ENCODE measurements around the gene CRBN. TPM values are rescaled to one million over a fixed set of nuclear protein-coding genes. Genes with fewer than 3 reads are reported as not detected.

CRBN gene
- total RNA-seq, 1 donor from 2014 or later = 52.6 TPM

GRCh38 chr3:3129579-3129978, 49.9 kb downstream of the CRBN start:
- Mint-ChIP-seq H3K4me3 (ENCODE audit: unreplicated experiment) (no peak overlapping the region), H3K36me3 (ENCODE audit: unreplicated experiment) (no peaks in the 10 kb centered on the region), H3K9me3 (ENCODE audit: unreplicated experiment) (peaks cover 12% of the 10 kb centered on the region), H3K27ac (ENCODE audit: unreplicated experiment) (no peak overlapping the region), H3K4me1 (ENCODE audit: low read depth, unreplicated experiment) (peaks cover 2% of the 10 kb centered on the region), H3K27me3 (ENCODE audit: unreplicated experiment) (peaks cover 12% of the 10 kb centered on the region)
- no peak for TF ChIP-seq CTCF (IDR thresholded peaks at IDR 0.05; ENCODE audit: partially characterized antibody, unreplicated experiment)
- DNase-seq = no peak

- Mint-ChIP-seq H3K27me3 (ENCODE audit: unreplicated experiment) (peaks cover 12% of the 10 kb centered on the region), H3K9me3 (ENCODE audit: unreplicated experiment) (peaks cover 12% of the 10 kb centered on the region), H3K36me3 (ENCODE audit: unreplicated experiment) (no peaks in the 10 kb centered on the region), H3K4me3 (ENCODE audit: unreplicated experiment) (peak overlapping the region; percentile 94), H3K4me1 (ENCODE audit: low read depth, unreplicated experiment) (peaks cover 2% of the 10 kb centered on the region), H3K27ac (ENCODE audit: unreplicated experiment) (peak overlapping the region; percentile 91)
- DNase-seq = no peak
- no peak for TF ChIP-seq CTCF (IDR thresholded peaks at IDR 0.05; ENCODE audit: partially characterized antibody, unreplicated experiment)
These were observed 52.0 kb downstream of the CRBN start for GRCh38 chr3:3127432-3128010.

- H3K27me3 Mint-ChIP-seq (ENCODE audit: unreplicated experiment) = peaks cover 12% of the 10 kb centered on the region
- TF ChIP-seq CTCF (IDR thresholded peaks at IDR 0.05; ENCODE audit: partially characterized antibody, unreplicated experiment) = no peak
- peak; percentile 98 for DNase-seq
- no peaks in the 10 kb centered on the region for H3K36me3 Mint-ChIP-seq (ENCODE audit: unreplicated experiment)
- peak within 1 kb of the TSS; percentile 95 for H3K27ac Mint-ChIP-seq (ENCODE audit: unreplicated experiment)
- H3K4me1 Mint-ChIP-seq (ENCODE audit: low read depth, unreplicated experiment) = peaks cover 2% of the 10 kb centered on the region
- H3K9me3 Mint-ChIP-seq (ENCODE audit: unreplicated experiment) = peaks cover 12% of the 10 kb centered on the region
- peak within 1 kb of the TSS; percentile 95 for H3K4me3 Mint-ChIP-seq (ENCODE audit: unreplicated experiment)
These were observed 52.7 kb downstream of the CRBN start, which contains the start of gene TRNT1 for GRCh38 chr3:3126477-3127431. Gene TRNT1, plus strand, starts transcription at chr3:3126940. Its CDS starts 2,101 bp downstream, at chr3:3129041.

GRCh38 chr3:3125977-3126376, 53.5 kb downstream of the CRBN start:
- no peak for TF ChIP-seq CTCF (IDR thresholded peaks at IDR 0.05; ENCODE audit: partially characterized antibody, unreplicated experiment)
- no peaks in the 10 kb centered on the region for H3K36me3 Mint-ChIP-seq (ENCODE audit: unreplicated experiment)
- peaks cover 2% of the 10 kb centered on the region for H3K4me1 Mint-ChIP-seq (ENCODE audit: low read depth, unreplicated experiment)
- no peak for DNase-seq
- peak overlapping the region; percentile 95 for H3K27ac Mint-ChIP-seq (ENCODE audit: unreplicated experiment)
- H3K27me3 Mint-ChIP-seq (ENCODE audit: unreplicated experiment) = peaks cover 12% of the 10 kb centered on the region
- peak overlapping the region; percentile 95 for H3K4me3 Mint-ChIP-seq (ENCODE audit: unreplicated experiment)
- peaks cover 12% of the 10 kb centered on the region for H3K9me3 Mint-ChIP-seq (ENCODE audit: unreplicated experiment)
